D721Med (cell line): ENCODE results near the gene ROMO1.

Experiments used
- DNase-seq: peaks from one replicate; pipeline ENCODE4 v3.0.0; 2011; ENCODE audit warnings: low spot score; ENCODE audit not compliant: insufficient read length
- FAIRE-seq: peaks from 2 replicates; lab custom pipeline; 2011; peaks lifted over from hg19 to GRCh38; lab: Jason Lieb, UNC
- CTCF ChIP-seq: IDR thresholded peaks from 2 replicates; pipeline ENCODE4 v1.5.1; 2012; ENCODE audit warnings: mild to moderate bottlenecking, control low read depth; ENCODE audit not compliant: insufficient read depth; ENCODE audit errors: missing control alignments

Gene ROMO1

GRCh38 chr20:35730583-35731468 lies 31.6 kb downstream of the ROMO1 start:
- DNase-seq (no peak), FAIRE-seq (peak; percentile 6)
- no peak for TF ChIP-seq CTCF

DNA sequence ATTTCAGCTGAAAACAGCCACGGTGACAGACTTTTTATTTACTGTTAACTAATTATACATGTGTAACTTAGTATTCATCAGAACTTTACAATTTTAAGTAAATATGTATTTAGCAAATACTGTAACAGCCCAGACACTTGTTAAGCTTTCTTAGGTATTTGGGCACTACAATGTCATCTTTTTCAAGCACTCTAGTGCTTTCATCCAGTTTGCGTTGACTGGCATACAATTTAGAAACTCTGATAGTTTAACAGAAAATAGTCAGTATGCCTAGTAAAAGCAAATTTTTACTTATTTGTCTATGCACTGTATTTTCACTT lies 32.2 kb downstream of the ROMO1 start:
- no peak for DNase-seq
- FAIRE-seq = no peak
- no peak for TF ChIP-seq CTCF

- FAIRE-seq = no peak
- TF ChIP-seq CTCF = no peak
Measured at GRCh38 chr20:35731862-35732643, 32.8 kb downstream of the ROMO1 start.

GRCh38 chr20:35732644-35732982 lies 33.4 kb downstream of the ROMO1 start:
- no peak for FAIRE-seq
- no peak for TF ChIP-seq CTCF
- no peak for DNase-seq

More at GRCh38 chr20:35731862-35732643, 32.8 kb downstream of the ROMO1 start:
- DNase-seq = no peak

- FAIRE-seq = no peak
- DNase-seq = no peak
- TF ChIP-seq CTCF = no peak
Measured at GRCh38 chr20:35734374-35734773, 35.2 kb downstream of the ROMO1 start.

GRCh38 chr20:35734777-35735649 lies 35.8 kb downstream of the ROMO1 start:
- DNase-seq = no peak
- FAIRE-seq = no peak
- no peak for TF ChIP-seq CTCF
